ENCODE results near the gene NTNG2. TPM values are rescaled to one million over a fixed set of nuclear protein-coding genes. Genes with fewer than 3 reads are reported as not detected.
A peak's percentile ranks its signal among the peaks of the same experiment; 100 is the strongest.

NTNG2 gene
- total RNA-seq, 1 donor from 2014 or later = 3.0 TPM

DNA sequence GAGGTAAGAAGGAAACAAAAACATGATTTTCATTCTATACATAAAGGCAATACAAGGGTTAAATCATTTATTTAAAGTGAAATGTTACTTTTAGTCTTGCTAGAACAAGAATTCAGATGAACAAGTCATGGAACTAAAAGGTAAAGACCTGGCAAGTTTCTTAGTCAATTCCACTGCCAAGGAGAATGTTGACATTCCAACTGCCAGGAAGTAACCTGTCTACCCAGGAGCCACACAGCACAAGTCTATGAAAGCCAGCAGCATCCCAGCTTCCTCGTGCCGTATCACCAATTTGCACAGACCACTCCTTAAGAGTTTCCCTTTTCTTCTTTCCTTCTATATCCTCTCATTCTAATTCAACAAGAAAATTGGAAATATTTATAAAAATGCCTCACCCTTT lies 113.0 kb downstream of the NTNG2 start:
- H3K9me3 Mint-ChIP-seq (ENCODE audit: low read depth) = no peaks in the 10 kb centered on the region
- H3K4me1 Mint-ChIP-seq (ENCODE audit: low read depth) = peaks cover 4% of the 10 kb centered on the region
- H3K36me3 Mint-ChIP-seq (ENCODE audit: low read depth) = peaks cover 38% of the 10 kb centered on the region
- no peak overlapping the region for H3K4me3 Mint-ChIP-seq (ENCODE audit: unreplicated experiment)
- H3K27me3 Mint-ChIP-seq (ENCODE audit: low read depth) = no peaks in the 10 kb centered on the region
- no peak overlapping the region for H3K27ac Mint-ChIP-seq (ENCODE audit: unreplicated experiment)
- TF ChIP-seq, protein P1, sequence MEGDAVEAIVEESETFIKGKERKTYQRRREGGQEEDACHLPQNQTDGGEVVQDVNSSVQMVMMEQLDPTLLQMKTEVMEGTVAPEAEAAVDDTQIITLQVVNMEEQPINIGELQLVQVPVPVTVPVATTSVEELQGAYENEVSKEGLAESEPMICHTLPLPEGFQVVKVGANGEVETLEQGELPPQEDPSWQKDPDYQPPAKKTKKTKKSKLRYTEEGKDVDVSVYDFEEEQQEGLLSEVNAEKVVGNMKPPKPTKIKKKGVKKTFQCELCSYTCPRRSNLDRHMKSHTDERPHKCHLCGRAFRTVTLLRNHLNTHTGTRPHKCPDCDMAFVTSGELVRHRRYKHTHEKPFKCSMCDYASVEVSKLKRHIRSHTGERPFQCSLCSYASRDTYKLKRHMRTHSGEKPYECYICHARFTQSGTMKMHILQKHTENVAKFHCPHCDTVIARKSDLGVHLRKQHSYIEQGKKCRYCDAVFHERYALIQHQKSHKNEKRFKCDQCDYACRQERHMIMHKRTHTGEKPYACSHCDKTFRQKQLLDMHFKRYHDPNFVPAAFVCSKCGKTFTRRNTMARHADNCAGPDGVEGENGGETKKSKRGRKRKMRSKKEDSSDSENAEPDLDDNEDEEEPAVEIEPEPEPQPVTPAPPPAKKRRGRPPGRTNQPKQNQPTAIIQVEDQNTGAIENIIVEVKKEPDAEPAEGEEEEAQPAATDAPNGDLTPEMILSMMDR (IDR thresholded peaks at IDR 0.05) = no peak
- no peak for DNase-seq (ENCODE audit: low spot score)

DNA sequence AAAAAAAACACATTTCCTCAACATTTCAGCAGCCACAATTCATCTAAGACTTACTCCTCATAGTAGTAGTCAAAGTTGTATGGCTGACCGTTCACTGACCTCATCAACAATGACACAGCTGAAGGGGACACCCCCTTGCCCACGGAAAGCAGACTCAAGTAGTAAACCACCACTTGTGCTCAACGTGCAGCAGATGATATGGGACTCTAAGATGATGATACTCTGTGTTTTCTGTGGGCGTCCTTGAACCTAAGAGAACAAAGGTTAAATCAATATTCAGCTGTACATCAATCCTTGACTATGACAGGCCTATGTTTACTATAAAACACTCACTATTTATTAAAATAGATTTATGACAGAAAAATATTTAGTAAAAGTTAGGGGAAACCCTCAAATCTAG lies 121.3 kb downstream of the NTNG2 start:
- Mint-ChIP-seq H3K27me3 (ENCODE audit: low read depth) (no peaks in the 10 kb centered on the region), H3K9me3 (ENCODE audit: low read depth) (no peaks in the 10 kb centered on the region), H3K27ac (ENCODE audit: unreplicated experiment) (peak overlapping the region; percentile 59), H3K4me1 (ENCODE audit: low read depth) (peaks cover 11% of the 10 kb centered on the region), H3K4me3 (ENCODE audit: unreplicated experiment) (no peak overlapping the region), H3K36me3 (ENCODE audit: low read depth) (peaks cover 30% of the 10 kb centered on the region)
- DNase-seq (ENCODE audit: low spot score) = no peak
- TF ChIP-seq, protein P1 (IDR thresholded peaks at IDR 0.05) = no peak

DNA sequence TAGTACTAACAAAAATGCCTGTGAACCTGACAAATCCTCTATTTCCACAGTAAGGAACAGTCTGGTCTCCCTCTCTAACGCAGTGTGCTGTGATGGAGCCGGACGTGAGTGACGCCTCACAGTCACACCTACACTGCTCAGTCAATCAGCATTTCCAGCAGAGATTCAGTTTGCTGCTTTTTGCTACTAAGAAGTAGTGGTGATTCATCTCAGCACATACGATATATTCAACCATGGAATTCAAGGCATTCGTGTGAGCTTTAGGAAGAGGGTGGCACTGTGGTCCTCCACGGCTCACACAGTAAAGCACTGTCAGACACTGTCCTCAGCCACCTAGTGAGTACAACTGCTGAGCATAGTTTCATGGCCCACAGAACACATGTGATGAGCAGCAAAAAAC lies 122.0 kb downstream of the NTNG2 start:
- H3K9me3 Mint-ChIP-seq (ENCODE audit: low read depth) = no peaks in the 10 kb centered on the region
- TF ChIP-seq, protein P1 (IDR thresholded peaks at IDR 0.05) = no peak
- peaks cover 18% of the 10 kb centered on the region for H3K4me1 Mint-ChIP-seq (ENCODE audit: low read depth)
- H3K36me3 Mint-ChIP-seq (ENCODE audit: low read depth) = peaks cover 30% of the 10 kb centered on the region
- H3K4me3 Mint-ChIP-seq (ENCODE audit: unreplicated experiment) = no peak overlapping the region
- no peaks in the 10 kb centered on the region for H3K27me3 Mint-ChIP-seq (ENCODE audit: low read depth)
- H3K27ac Mint-ChIP-seq (ENCODE audit: unreplicated experiment) = peak overlapping the region; percentile 87
- no peak for DNase-seq (ENCODE audit: low spot score)

GRCh38 chr9:132287256-132287760 lies 125.5 kb downstream of the NTNG2 start:
- no peaks in the 10 kb centered on the region for H3K27me3 Mint-ChIP-seq (ENCODE audit: low read depth)
- H3K4me1 Mint-ChIP-seq (ENCODE audit: low read depth) = peaks cover 24% of the 10 kb centered on the region
- no peak overlapping the region for H3K27ac Mint-ChIP-seq (ENCODE audit: unreplicated experiment)
- H3K9me3 Mint-ChIP-seq (ENCODE audit: low read depth) = no peaks in the 10 kb centered on the region
- no peak for DNase-seq (ENCODE audit: low spot score)
- no peak overlapping the region for H3K4me3 Mint-ChIP-seq (ENCODE audit: unreplicated experiment)
- peaks cover 15% of the 10 kb centered on the region for H3K36me3 Mint-ChIP-seq (ENCODE audit: low read depth)
- TF ChIP-seq, protein P1 (IDR thresholded peaks at IDR 0.05) = no peak

DNA sequence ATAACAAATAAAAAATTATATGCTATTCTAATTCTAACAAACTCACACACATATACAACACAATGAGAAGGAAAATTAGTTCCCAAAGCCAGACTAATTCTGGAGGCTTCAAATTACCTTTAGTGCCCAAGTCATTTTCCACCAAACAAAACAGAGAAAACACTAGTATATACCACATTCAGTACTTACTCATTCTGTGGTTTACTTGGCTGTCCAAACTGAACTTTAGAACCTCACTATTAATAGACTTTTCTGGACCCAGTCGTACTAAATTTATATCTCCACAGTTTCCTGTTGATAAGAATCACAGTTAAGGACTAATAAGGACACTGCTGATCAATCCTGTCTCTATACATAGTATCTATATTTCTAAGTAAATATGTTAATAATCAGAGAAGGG lies 126.5 kb downstream of the NTNG2 start:
- Mint-ChIP-seq H3K27ac (ENCODE audit: unreplicated experiment) (peak overlapping the region; percentile 79), H3K27me3 (ENCODE audit: low read depth) (no peaks in the 10 kb centered on the region), H3K36me3 (ENCODE audit: low read depth) (peaks cover 12% of the 10 kb centered on the region), H3K4me3 (ENCODE audit: unreplicated experiment) (no peak overlapping the region), H3K4me1 (ENCODE audit: low read depth) (peaks cover 24% of the 10 kb centered on the region), H3K9me3 (ENCODE audit: low read depth) (no peaks in the 10 kb centered on the region)
- TF ChIP-seq, protein P1 (IDR thresholded peaks at IDR 0.05) = no peak
- DNase-seq (ENCODE audit: low spot score) = no peak
